DMS153 treated with DMSO at 0.1 percent for 48 hours (cell line): ENCODE results near the gene PIK3CG.
"Not testable (repeated sequence)": the region's sequence is repeated elsewhere in the genome, so short reads cannot be mapped to it uniquely, and the experiment has no call there.

Experiments
- DNase-seq: peaks from one replicate; lab custom pipeline; 2025; ENCODE audit not compliant: unreplicated experiment; lab: John Stamatoyannopoulos, UW

PIK3CG gene

GRCh38 chr7:106885652-106886051 is 20.6 kb downstream of the PIK3CG start:
- no peak for DNase-seq

- no peak for DNase-seq
Observed at GRCh38 chr7:106887421-106887820, 22.3 kb downstream of the PIK3CG start.

- no peak for DNase-seq
Observed at GRCh38 chr7:106888204-106888603, 23.1 kb downstream of the PIK3CG start.

GRCh38 chr7:106890952-106891351 is 25.9 kb downstream of the PIK3CG start:
- DNase-seq: no peak

GRCh38 chr7:106891548-106892410 is 26.7 kb downstream of the PIK3CG start:
- DNase-seq: peak; percentile 21

GRCh38 chr7:106893591-106893990 is 28.5 kb downstream of the PIK3CG start:
- DNase-seq: no peak

GRCh38 chr7:106895246-106895864 is 30.3 kb downstream of the PIK3CG start:
- DNase-seq: no peak

- DNase-seq: no peak
Observed at GRCh38 chr7:106896231-106896630, 31.1 kb downstream of the PIK3CG start.

GRCh38 chr7:106897553-106897952 is 32.5 kb downstream of the PIK3CG start:
- DNase-seq: not testable (repeated sequence)

- not testable (repeated sequence) for DNase-seq
Observed at GRCh38 chr7:106898967-106899366, 33.9 kb downstream of the PIK3CG start.

- DNase-seq: no peak
Observed at GRCh38 chr7:106901828-106902441, 36.9 kb downstream of the PIK3CG start.

- no peak for DNase-seq
Observed at GRCh38 chr7:106905734-106906133, 40.7 kb downstream of the PIK3CG start.

GRCh38 chr7:106911959-106912358 is 46.9 kb downstream of the PIK3CG start:
- DNase-seq: no peak

- no peak for DNase-seq
Observed at GRCh38 chr7:106914018-106914607, 49.0 kb downstream of the PIK3CG start.

GRCh38 chr7:106915407-106915806 is 50.3 kb downstream of the PIK3CG start:
- no peak for DNase-seq

GRCh38 chr7:106915873-106916272 is 50.8 kb downstream of the PIK3CG start:
- DNase-seq: no peak

- DNase-seq: no peak
Observed at GRCh38 chr7:106916679-106917078, 51.6 kb downstream of the PIK3CG start.

- DNase-seq: no peak
Observed at GRCh38 chr7:106918991-106919390, 53.9 kb downstream of the PIK3CG start.

- DNase-seq: not testable (repeated sequence)
Observed at GRCh38 chr7:106924468-106924867, 59.4 kb downstream of the PIK3CG start.

- no peak for DNase-seq
Observed at GRCh38 chr7:106926892-106927291, 61.8 kb downstream of the PIK3CG start.

GRCh38 chr7:106927536-106927935 is 62.5 kb downstream of the PIK3CG start:
- DNase-seq: no peak

- not testable (repeated sequence) for DNase-seq
Observed at GRCh38 chr7:106929616-106930015, 64.5 kb downstream of the PIK3CG start.
